IMR-90 (cell line): Measurements from ENCODE around the gene ZNF610. TPM values are rescaled to one million over a fixed set of nuclear protein-coding genes. Genes with fewer than 3 reads are reported as not detected.

ENCODE experiments used
- ATAC-seq: fragments of 200-7000 bp; cut with Tn5 transposase; 2 replicates; pipeline ENCODE4 v1.9.1; 2020; ENCODE audit warnings: low read depth, mild to moderate bottlenecking, moderate library complexity
- BruUV-seq: library from RNA; stranded (reverse); fragments of 400-500 nt; replicated peaks from 2 replicates; lab custom pipeline; 2021; lab: Mats Ljungman, UMichigan
- CTCF ChIA-PET: fragments of 300-600 bp; formaldehyde crosslinking; extraction: SDS; loops from one replicate; lab custom pipeline; 2021; ENCODE audit warnings: antibody characterized with exemption; lab: Yijun Ruan, JAX
- POLR2A ChIA-PET: fragments of 300-600 bp; sonication (Branson Sonifier 250); formaldehyde crosslinking; loops from one replicate; lab custom pipeline; 2022; ENCODE audit warnings: antibody characterized with exemption; ENCODE audit not compliant: unreplicated experiment; lab: Charles Lee
- DNase-seq: peaks from one replicate; pipeline ENCODE4 v3.0.0; 2013
- H2AFZ ChIP-seq: replicated peaks from 2 replicates; pipeline ENCODE3; 2013; ENCODE audit warnings: low read length, mild to moderate bottlenecking; ENCODE audit not compliant: poor library complexity
- H2AK5ac ChIP-seq: 2 replicates; pipeline ENCODE4 v1.6.1; 2013; ENCODE audit warnings: low read depth, low read length, inconsistent platforms
- H2AK9ac ChIP-seq: replicated peaks from 2 replicates; pipeline ENCODE3; 2013; ENCODE audit warnings: mild to moderate bottlenecking, low read depth, low read length, moderate library complexity; ENCODE audit not compliant: poor library complexity
- H2BK120ac ChIP-seq: 2 replicates; pipeline ENCODE4 v1.6.1; 2013; ENCODE audit warnings: low read depth, low read length, inconsistent platforms
- H2BK15ac ChIP-seq: 3 replicates; pipeline ENCODE4 v1.6.1; 2013; ENCODE audit warnings: low read depth, low read length, inconsistent platforms
- H2BK20ac ChIP-seq: 2 replicates; pipeline ENCODE4 v1.6.1; 2013; ENCODE audit warnings: low read depth, mild to moderate bottlenecking, inconsistent platforms, low read length, moderate library complexity
- H2BK5ac ChIP-seq: 2 replicates; pipeline ENCODE4 v1.6.1; 2013; ENCODE audit warnings: mild to moderate bottlenecking, low read depth, low read length, inconsistent platforms; ENCODE audit not compliant: poor library complexity, severe bottlenecking
- H3K14ac ChIP-seq: replicated peaks from 2 replicates; pipeline ENCODE4 v1.6.1; 2013; ENCODE audit warnings: low read depth, low read length, inconsistent platforms
- H3K18ac ChIP-seq: 2 replicates; pipeline ENCODE4 v1.6.1; 2013; ENCODE audit warnings: low read depth, low read length, control low read depth
- H3K23ac ChIP-seq: 2 replicates; pipeline ENCODE4 v1.6.1; 2013; ENCODE audit warnings: low read depth, low read length, inconsistent platforms
- H3K27ac ChIP-seq: 2 replicates; pipeline ENCODE4 v1.5.1; 2013; ENCODE audit warnings: mild to moderate bottlenecking, control low read depth, low read length; ENCODE audit not compliant: insufficient read depth
- H3K27me3 ChIP-seq: 2 replicates; pipeline ENCODE4 v1.6.1; 2013; ENCODE audit warnings: low read length; ENCODE audit not compliant: control insufficient read depth, insufficient read depth
- H3K36me3 ChIP-seq: 2 replicates; pipeline ENCODE4 v1.6.1; 2013; ENCODE audit warnings: low read length, mixed read lengths; ENCODE audit not compliant: control insufficient read depth, insufficient read depth
- H3K4ac ChIP-seq: 2 replicates; pipeline ENCODE4 v1.6.1; 2013; ENCODE audit warnings: low read depth, low read length, inconsistent platforms
- H3K4me1 ChIP-seq: 2 replicates; pipeline ENCODE4 v1.6.1; 2013; ENCODE audit warnings: low read length, mixed read lengths; ENCODE audit not compliant: control insufficient read depth, insufficient read depth
- H3K4me2 ChIP-seq: 2 replicates; pipeline ENCODE4 v1.6.1; 2013; ENCODE audit warnings: low read depth, mild to moderate bottlenecking, control low read depth, low read length, moderate library complexity
- H3K4me3 ChIP-seq: 2 replicates; pipeline ENCODE4 v1.5.1; 2013; ENCODE audit warnings: low read depth, mild to moderate bottlenecking, control low read depth, low read length, moderate library complexity; ENCODE audit not compliant: insufficient read depth
- H3K56ac ChIP-seq: 2 replicates; pipeline ENCODE4 v1.6.1; 2013; ENCODE audit warnings: low read length, inconsistent platforms; ENCODE audit not compliant: insufficient read depth; ENCODE audit errors: extremely low read depth
- H3K79me1 ChIP-seq, 2 experiments: 2 replicates each; pipeline ENCODE4 v1.6.1; 2013; ENCODE audit warnings: low read length in 2 of 2, inconsistent platforms in 1 of 2, low read depth in 1 of 2
- H3K9ac ChIP-seq: 2 replicates; pipeline ENCODE4 v1.6.1; 2013; ENCODE audit warnings: low read depth, low read length, control low read depth
- H3K9me1 ChIP-seq: 2 replicates; pipeline ENCODE4 v1.6.1; 2013; ENCODE audit warnings: low read length, inconsistent platforms; ENCODE audit not compliant: insufficient read depth
- H3K9me3 ChIP-seq: 2 replicates; pipeline ENCODE4 v1.6.1; 2013; ENCODE audit warnings: low read length; ENCODE audit not compliant: control insufficient read depth, insufficient read depth
- H4K20me1 ChIP-seq: 2 replicates; pipeline ENCODE4 v1.6.1; 2013; ENCODE audit warnings: low read length, inconsistent platforms; ENCODE audit not compliant: insufficient read depth
- H4K5ac ChIP-seq: 2 replicates; pipeline ENCODE4 v1.6.1; 2013; ENCODE audit warnings: mild to moderate bottlenecking, low read depth, low read length, control low read depth
- H4K8ac ChIP-seq, 2 experiments: 2 replicates each; pipeline ENCODE4 v1.6.1; 2013; ENCODE audit warnings: low read depth in 2 of 2, low read length in 2 of 2, control low read depth in 1 of 2, inconsistent platforms in 1 of 2
- H4K91ac ChIP-seq: 2 replicates; pipeline ENCODE4 v1.6.1; 2013; ENCODE audit warnings: low read depth, low read length, inconsistent platforms; ENCODE audit not compliant: insufficient read depth
- CEBPB ChIP-seq: IDR thresholded peaks from 2 replicates; pipeline ENCODE4 v1.6.1; 2012; ENCODE audit warnings: low read depth, low read length, improper control_type of control experiment
- CHD1 ChIP-seq: IDR thresholded peaks from 2 replicates; pipeline ENCODE4 v1.6.1; 2012; ENCODE audit warnings: low read depth, low read length, improper control_type of control experiment
- FOS ChIP-seq: fragments of 150-350 bp; IDR thresholded peaks from 2 replicates; pipeline ENCODE4 v1.6.1; 2016; ENCODE audit warnings: low read depth, low read length
- MAFK ChIP-seq: IDR thresholded peaks from 2 replicates; pipeline ENCODE4 v1.6.1; 2012; ENCODE audit warnings: low read depth, low read length, improper control_type of control experiment
- MAZ ChIP-seq: IDR thresholded peaks from 2 replicates; pipeline ENCODE4 v1.6.1; 2012; ENCODE audit warnings: low read depth, mild to moderate bottlenecking, low read length, improper control_type of control experiment, moderate library complexity, borderline replicate concordance
- MXI1 ChIP-seq: IDR thresholded peaks from 2 replicates; pipeline ENCODE4 v1.6.1; 2012; ENCODE audit warnings: low read depth, mild to moderate bottlenecking, low read length, moderate library complexity, borderline replicate concordance
- POLR2A ChIP-seq: IDR thresholded peaks from 2 replicates; pipeline ENCODE4 v1.6.1; 2012; ENCODE audit warnings: mild to moderate bottlenecking, low read depth, low read length
- RAD21 ChIP-seq: IDR thresholded peaks from 2 replicates; pipeline ENCODE4 v1.6.1; 2012; ENCODE audit warnings: low read length, improper control_type of control experiment
- RCOR1 ChIP-seq: IDR thresholded peaks from 2 replicates; pipeline ENCODE4 v1.6.1; 2012; ENCODE audit warnings: mild to moderate bottlenecking, low read length, improper control_type of control experiment; ENCODE audit not compliant: insufficient replicate concordance
- RFX5 ChIP-seq: IDR thresholded peaks from 2 replicates; pipeline ENCODE4 v1.8.0; 2012; ENCODE audit warnings: low read depth, mild to moderate bottlenecking, low read length, moderate library complexity
- SMC3 ChIP-seq: fragments of 150-350 bp; IDR thresholded peaks from 2 replicates; pipeline ENCODE4 v1.6.1; 2016; ENCODE audit warnings: low read depth, mild to moderate bottlenecking, antibody characterized with exemption, low read length, moderate library complexity
- WGBS, 2 experiments: methylation state at CpG; one replicate each; pipeline versions ENCODE4 v1.1.5 to v1.1.7; 2013; ENCODE audit warnings: missing lambda C conversion rate in 2 of 2; ENCODE audit not compliant: insufficient read length in 1 of 2; ENCODE audit errors: extremely low coverage in 2 of 2; 5-methylcytosine and 5-hydroxymethylcytosine counted together
- dilution Hi-C: fragments of 300-500 bp; cut with HindIII; formaldehyde crosslinking; loops from one replicate; pipeline ENCODE4 v1.14.3; 2018; ENCODE audit warnings: low sequenced_read_pairs; ENCODE audit not compliant: unreplicated experiment
- in situ Hi-C: fragments of 300-500 bp; cut with MboI; formaldehyde crosslinking; loops from 3 replicates; pipeline ENCODE4 v1.14.3; 2019; ENCODE audit warnings: low sequenced_read_pairs, inconsistent platforms, mixed read lengths
- intact Hi-C: fragments of 100-400 bp; cut with micrococcal nuclease; formaldehyde crosslinking; loops from 2 replicates; pipeline ENCODE4 v1.10.0; 2022
- polyA plus RNA-seq, 3 experiments: library from polyadenylated mRNA; depleted of rRNA; stranded (reverse); fragments of >200 nt; gene quantifications; 2 replicates each; pipeline ENCODE4 v1.2.3, GENCODE V29; 2012; ENCODE audit warnings: low replicate concordance in 1 of 3
- total RNA-seq: library from RNA; depleted of rRNA; stranded (reverse); fragments of >200 nt; gene quantifications from 2 replicates; pipeline ENCODE4 v1.2.3, GENCODE V29; 2012
- TF ChIP-seq, protein P1 (sequence below): fragments of 150-350 bp; IDR thresholded peaks from 2 replicates; pipeline ENCODE4 v1.6.1; 2017; ENCODE audit warnings: mild to moderate bottlenecking, antibody characterized with exemption, low read length, low read depth
- TF ChIP-seq, protein P2 (sequence below): fragments of 150-350 bp; IDR thresholded peaks from 2 replicates; pipeline ENCODE4 v1.6.1; 2016; ENCODE audit warnings: low read depth, mild to moderate bottlenecking, low read length, moderate library complexity, borderline replicate concordance

The ZNF610 gene
- total and polyA plus RNA-seq, 2 of the 4 experiments (the other 2 are of a cell fraction): 1.6 to 3.6 TPM

DNA sequence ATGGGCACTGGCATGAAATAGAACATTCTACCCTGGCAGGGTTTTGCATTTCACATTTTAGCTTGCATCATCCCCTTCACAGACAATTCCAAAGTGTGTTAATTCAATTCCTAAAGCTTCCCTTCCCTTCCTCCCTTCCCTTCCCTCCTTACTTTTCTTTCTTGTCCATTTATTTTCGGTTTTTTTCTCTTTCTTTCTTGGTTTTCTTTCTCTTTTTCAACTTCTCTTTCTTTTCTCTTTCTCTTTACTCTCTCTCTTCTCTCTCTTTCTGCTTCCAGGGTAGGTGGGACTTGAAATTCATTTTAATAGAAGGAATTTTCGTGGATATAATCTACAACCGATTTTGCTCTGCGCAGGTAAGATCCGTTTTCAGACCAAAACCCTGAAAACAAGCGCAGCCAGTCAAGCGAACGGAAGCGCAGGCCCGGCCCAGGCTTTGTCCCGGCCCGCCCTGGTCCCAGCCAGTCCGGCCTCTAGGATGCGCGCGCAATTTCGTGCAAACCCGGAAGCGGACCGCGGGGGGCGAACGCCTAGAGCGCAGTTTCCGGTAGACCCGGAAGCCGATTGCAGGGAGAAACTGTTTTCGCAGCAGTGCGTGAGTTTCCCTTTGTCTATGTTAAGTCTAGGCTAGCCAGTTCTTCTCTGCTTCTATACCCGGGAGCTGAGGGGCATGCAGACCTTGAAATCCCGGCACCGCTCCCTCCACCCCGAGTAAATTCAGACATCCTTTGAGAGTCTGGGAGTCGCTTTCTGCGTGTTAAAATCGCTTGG lies 61.5 kb downstream of the ZNF610 start, which contains the start of gene ZNF528:
Gene ZNF528, plus strand, starts transcription at position 540 of the 771 bp plus-strand sequence. CDS start 4,165 bp downstream, outside the sequence.
- POLR2A ChIA-PET: interaction anchor here (0.6 to 0.8 kb wide), 2 partner anchors 28 to 169 kb away, joined by 3 to 4 read pairs; partner anchors contain the start of gene ZNF880

More for the DNA sequence above, 61.5 kb downstream of the ZNF610 start, which contains the start of gene ZNF528:
- ATAC-seq: peak; percentile 100
- H3K4me1 ChIP-seq: no peaks in the 10 kb centered on the region
- H2BK20ac ChIP-seq: no peak within 1 kb of the TSS
- H3K23ac ChIP-seq: peak within 1 kb of the TSS; percentile 64; the same call in 1 of the 2 replicates
- H3K27me3 ChIP-seq: no peaks in the 10 kb centered on the region
- H2AFZ ChIP-seq: peak within 1 kb of the TSS; percentile 94
- peak within 1 kb of the TSS; percentile 97 for H4K8ac ChIP-seq
- H3K36me3 ChIP-seq: peaks cover 34% of the 10 kb centered on the region
- TF ChIP-seq POLR2A (peak; percentile 80), MAZ (peak; percentile 91), RFX5 (no peak), SMC3 (no peak), RAD21 (no peak), MXI1 (no peak), CHD1 (no peak), FOS (no peak), RCOR1 (no peak), CEBPB (peak; percentile 35; the same call in 1 of the 2 replicates), MAFK (no peak)
- TF ChIP-seq, protein P1, sequence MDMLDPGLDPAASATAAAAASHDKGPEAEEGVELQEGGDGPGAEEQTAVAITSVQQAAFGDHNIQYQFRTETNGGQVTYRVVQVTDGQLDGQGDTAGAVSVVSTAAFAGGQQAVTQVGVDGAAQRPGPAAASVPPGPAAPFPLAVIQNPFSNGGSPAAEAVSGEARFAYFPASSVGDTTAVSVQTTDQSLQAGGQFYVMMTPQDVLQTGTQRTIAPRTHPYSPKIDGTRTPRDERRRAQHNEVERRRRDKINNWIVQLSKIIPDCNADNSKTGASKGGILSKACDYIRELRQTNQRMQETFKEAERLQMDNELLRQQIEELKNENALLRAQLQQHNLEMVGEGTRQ: no peak
- TF ChIP-seq, protein P2, sequence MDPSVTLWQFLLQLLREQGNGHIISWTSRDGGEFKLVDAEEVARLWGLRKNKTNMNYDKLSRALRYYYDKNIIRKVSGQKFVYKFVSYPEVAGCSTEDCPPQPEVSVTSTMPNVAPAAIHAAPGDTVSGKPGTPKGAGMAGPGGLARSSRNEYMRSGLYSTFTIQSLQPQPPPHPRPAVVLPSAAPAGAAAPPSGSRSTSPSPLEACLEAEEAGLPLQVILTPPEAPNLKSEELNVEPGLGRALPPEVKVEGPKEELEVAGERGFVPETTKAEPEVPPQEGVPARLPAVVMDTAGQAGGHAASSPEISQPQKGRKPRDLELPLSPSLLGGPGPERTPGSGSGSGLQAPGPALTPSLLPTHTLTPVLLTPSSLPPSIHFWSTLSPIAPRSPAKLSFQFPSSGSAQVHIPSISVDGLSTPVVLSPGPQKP: no peak
- peak; percentile 92 for DNase-seq
- dilution Hi-C loops (no loop called here), intact Hi-C loops (loop anchor here (5.0 kb wide), 2 partner anchors 130 to 350 kb away; partner anchors contain the start of gene ZNF808), in situ Hi-C loops (no loop called here)
- peaks cover 23 to 26% of the 10 kb centered on the region in 2 experiments for H3K79me1 ChIP-seq
- CTCF ChIA-PET: no interaction called here
- H4K5ac ChIP-seq: peak within 1 kb of the TSS; percentile 99
- no peaks in the 10 kb centered on the region for H3K9me1 ChIP-seq
- peaks cover 23% of the 10 kb centered on the region for H3K9me3 ChIP-seq
- peak within 1 kb of the TSS; percentile 99 for H3K4me2 ChIP-seq
- WGBS, 2 experiments: 0% methylated on average over 4 of the region's 36 CpGs; no CpG with 5 or more reads in 1 of the 2 experiments
- peak within 1 kb of the TSS; percentile 92 for H3K9ac ChIP-seq
- H3K18ac ChIP-seq: peak within 1 kb of the TSS; percentile 80
- BruUV-seq: TSS peak; percentile 53
- peak within 1 kb of the TSS; percentile 24 for H2BK120ac ChIP-seq
- peak within 1 kb of the TSS; percentile 83 for H2BK5ac ChIP-seq
- H4K91ac ChIP-seq: peak within 1 kb of the TSS; percentile 64
- peak within 1 kb of the TSS; percentile 79 for H3K56ac ChIP-seq
- peak within 1 kb of the TSS; percentile 88 for H3K14ac ChIP-seq
- no peak within 1 kb of the TSS for H2BK15ac ChIP-seq
- H3K4ac ChIP-seq: peak within 1 kb of the TSS; percentile 83
- peak within 1 kb of the TSS; percentile 86 for H3K4me3 ChIP-seq
- H4K20me1 ChIP-seq: no peaks in the 10 kb centered on the region
- peak within 1 kb of the TSS; percentile 57 for H2AK5ac ChIP-seq
- H2AK9ac ChIP-seq: peak within 1 kb of the TSS; percentile 94
- H3K27ac ChIP-seq: peak within 1 kb of the TSS; percentile 83
